Psoas muscle (tissue), 8 donors: ENCODE results near the gene MTRF1. TPM values are rescaled to one million over a fixed set of nuclear protein-coding genes. Genes with fewer than 3 reads are reported as not detected.

Source experiments
- ATAC-seq, 4 donors: fragments of 200-7000 bp; cut with Tn5 transposase; one replicate each; pipeline ENCODE4 v1.9.1; 2020; ENCODE audit warnings: moderate library complexity in 3 of 4, mild to moderate bottlenecking in 2 of 4
- DNase-seq, 2 donors: peaks; one replicate each; pipeline ENCODE4 v3.0.0-alpha.2; 2020
- H3K27ac ChIP-seq: fragments of 200-600 bp; one replicate; pipeline ENCODE4 v1.8.0; 2022
- H3K27me3 ChIP-seq, 3 donors: fragments of 200-600 bp in 1 of 3; one replicate each; pipeline versions ENCODE4 v1.6.1 to v1.8.0; 2013 to 2022; ENCODE audit warnings: low read length in 2 of 3, mild to moderate bottlenecking in 2 of 3, moderate library complexity in 1 of 3; ENCODE audit not compliant: insufficient read depth in 3 of 3
- H3K36me3 ChIP-seq, 2 donors: fragments of 200-600 bp in 1 of 2; one replicate each; pipeline versions ENCODE4 v1.6.1 to v1.8.0; 2013 to 2022; ENCODE audit warnings: low read depth in 1 of 2, mild to moderate bottlenecking in 1 of 2, moderate library complexity in 1 of 2; ENCODE audit not compliant: insufficient read depth in 1 of 2
- H3K4me1 ChIP-seq: fragments of 200-600 bp; one replicate; pipeline ENCODE4 v1.8.0; 2022
- H3K4me3 ChIP-seq: fragments of 200-600 bp; one replicate; pipeline ENCODE4 v1.8.0; 2022; ENCODE audit warnings: mild to moderate bottlenecking
- H3K9me3 ChIP-seq: fragments of 200-600 bp; one replicate; pipeline ENCODE4 v1.8.0; 2022
- CTCF ChIP-seq: fragments of 200-600 bp; IDR thresholded peaks from one replicate; pipeline ENCODE4 v1.8.0; 2022; ENCODE audit warnings: antibody characterized with exemption
- WGBS, 3 donors: extraction: QIAGEN DNeasy Blood & Tissue Kit; methylation state at CpG; one replicate each; pipeline versions ENCODE4 v1.1.6 to v1.1.7; 2013; 5-methylcytosine and 5-hydroxymethylcytosine counted together
- intact Hi-C, 2 donors: fragments of 100-400 bp; cut with DNase I; formaldehyde crosslinking; loops; one replicate each; pipeline versions ENCODE4 v1.11.0 to v1.14.2; 2022
- polyA plus RNA-seq, 3 donors: library from polyadenylated mRNA; stranded (reverse); fragments of 200-250 nt; gene quantifications; one replicate each; pipeline ENCODE4 v1.2.3, GENCODE V29; 2013
- total RNA-seq, 4 donors: library from RNA; stranded (reverse); fragmentation: NEBNext Ultra II Directional in 2 of 4; extraction: Animal tissue kit (Norgen Biotek cat#: 25700) in 2 of 4; gene quantifications; one replicate each; pipeline versions ENCODE4 v1.2.1 to v1.2.4, GENCODE V29; 2021 to 2023
- donor health status: healthy with polysubstance abuse.
- donor health status: DM: no; HTN: no; CAD: no; lungs with moderate emphysema.
- donor health status: Bipolar disorder and iron deficiency.
- donor health status: healthy.
- donor health status: DM: yes; HTN: yes; CAD: no.
- donor health status: DM: no; HTN: no; CAD: no.
- donor health status: DM: no; HTN: no; CAD: no.
- donor health status: DM: yes; HTN: yes; CAD: no.

The MTRF1 gene
- total and polyA plus RNA-seq, 7 donors, result 8.7 to 29.6 (median 12.5) TPM

GRCh38 chr13:41273831-41274441 lies 10.6 kb upstream of the MTRF1 start:
- Histone ChIP-seq H3K27ac (no peak overlapping the region), H3K9me3 (no peaks in the 10 kb centered on the region), H3K4me3 (no peak overlapping the region), H3K36me3 (no peaks in the 10 kb centered on the region), H3K27me3 (no peaks in the 10 kb centered on the region), H3K4me1 (no peaks in the 10 kb centered on the region)
- intact Hi-C loops, result loop anchor here in 1 of 2 donors (5.0 kb wide), 1 partner anchor 33 kb away; no protein-coding TSS in a partner anchor
- no peak for DNase-seq
- no peak for ATAC-seq
- 77 to 82% (median 78%) methylated on average over 3 of the region's 3 CpGs for WGBS, 3 donors
- no peak for TF ChIP-seq CTCF

DNA sequence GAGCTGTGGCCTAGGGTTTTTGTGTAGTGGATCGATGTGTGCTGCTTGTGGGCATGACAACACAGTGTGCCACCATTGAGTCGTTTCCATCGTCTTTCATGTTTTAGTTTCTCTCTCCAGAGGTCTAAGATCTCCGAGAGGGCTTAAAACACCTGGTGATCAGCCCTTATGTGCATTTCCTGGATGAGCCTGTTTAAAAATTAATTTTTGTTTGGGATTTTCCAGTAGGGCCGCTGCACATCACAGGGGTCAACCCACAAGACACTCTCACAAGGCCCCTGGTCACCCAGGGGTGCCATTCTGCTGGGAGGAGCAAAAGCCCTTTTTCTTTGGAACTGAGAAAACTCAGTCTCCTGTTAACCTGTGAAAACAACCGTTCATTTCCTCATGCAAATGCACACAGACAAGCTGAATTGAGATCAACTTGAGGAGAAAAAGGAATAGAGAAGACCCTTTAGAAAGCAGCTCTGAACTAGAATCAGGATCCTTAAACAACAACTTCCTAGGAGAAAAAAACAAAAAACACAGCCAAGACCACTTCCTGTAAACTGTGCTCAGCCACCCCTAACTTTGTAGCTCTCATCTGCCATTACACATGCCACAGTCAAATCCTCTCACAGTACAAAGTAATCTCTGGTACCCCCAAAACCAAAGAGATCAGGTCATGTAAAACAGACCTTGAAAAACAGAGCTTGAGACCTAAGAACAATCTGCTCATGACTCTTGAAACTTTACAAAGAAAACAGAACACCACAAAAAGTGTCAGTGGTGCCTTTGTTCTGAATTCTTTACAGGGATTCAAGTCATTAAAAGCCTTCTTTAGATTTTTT lies 8.3 kb upstream of the MTRF1 start:
- Histone ChIP-seq H3K4me1 (no peaks in the 10 kb centered on the region), H3K9me3 (no peaks in the 10 kb centered on the region), H3K27ac (no peak overlapping the region), H3K4me3 (no peak overlapping the region), H3K36me3 (no peaks in the 10 kb centered on the region), H3K27me3 (no peaks in the 10 kb centered on the region)
- TF ChIP-seq CTCF, result no peak
- 83 to 92% (median 86%) methylated on average over 6 of the region's 6 CpGs for WGBS, 3 donors
- intact Hi-C loops, result loop anchor here in 1 of 2 donors (5.0 kb wide), 1 partner anchor 36 kb away; no protein-coding TSS in a partner anchor
- no peak for DNase-seq
- no peak for ATAC-seq

- DNase-seq, result no peak
- no peak for TF ChIP-seq CTCF
- ATAC-seq, result no peak
- WGBS, 3 donors, result 7 to 12% (median 8%) methylated on average over 1 of the region's 1 CpG
- Histone ChIP-seq H3K4me1 (no peaks in the 10 kb centered on the region), H3K27ac (no peak overlapping the region), H3K36me3 (no peaks in the 10 kb centered on the region), H3K4me3 (no peak overlapping the region), H3K27me3 (no peaks in the 10 kb centered on the region), H3K9me3 (no peaks in the 10 kb centered on the region)
- intact Hi-C loops, result loop anchor here in 1 of 2 donors (5.0 kb wide), 1 partner anchor 39 kb away; no protein-coding TSS in a partner anchor
Observed at GRCh38 chr13:41268764-41269163, 5.4 kb upstream of the MTRF1 start.

DNA sequence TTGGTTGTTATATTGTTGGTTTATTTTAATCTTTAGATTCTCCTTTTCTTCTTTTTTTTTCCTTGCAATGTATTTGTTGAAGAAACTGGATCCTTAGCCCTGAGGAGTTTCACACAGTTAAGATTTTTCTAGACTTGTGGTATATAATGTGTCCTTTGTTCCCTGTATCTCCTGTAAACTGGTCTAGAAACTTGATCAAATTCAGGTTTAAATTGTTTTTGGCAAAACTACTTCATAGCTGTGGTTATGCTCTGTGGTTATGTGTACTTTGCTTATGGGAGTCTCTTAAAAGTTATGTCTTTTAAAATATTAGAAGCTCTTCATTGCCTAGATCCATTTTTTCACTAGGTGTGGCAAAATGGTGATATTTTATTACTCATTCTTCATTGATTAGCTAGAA lies 3.7 kb upstream of the MTRF1 start:
- no peak overlapping the region for H3K27ac ChIP-seq
- intact Hi-C loops, result loop anchor here in 1 of 2 donors (5.0 kb wide), 1 partner anchor 40 kb away; no protein-coding TSS in a partner anchor
- H3K36me3 ChIP-seq, result peaks cover 0 to 1% of the 10 kb centered on the region in 2 donors
- DNase-seq (no peak), ATAC-seq (no peak)
- no peaks in the 10 kb centered on the region for H3K4me1 ChIP-seq
- H3K4me3 ChIP-seq, result no peak overlapping the region
- no peaks in the 10 kb centered on the region for H3K27me3 ChIP-seq
- H3K9me3 ChIP-seq, result no peaks in the 10 kb centered on the region
- TF ChIP-seq CTCF, result no peak
